GM21576 (cell line): Measurements from ENCODE around the gene OR2T29.
"Not testable (repeated sequence)": the region's sequence is repeated elsewhere in the genome, so short reads cannot be mapped to it uniquely, and the experiment has no call there.

Experiments used
- ATAC-seq: cut with Tn5 transposase; IDR thresholded peaks from one replicate; pipeline ENCODE4 v1.9.1; 2021; ENCODE audit warnings: mild to moderate bottlenecking, moderate library complexity; ENCODE audit not compliant: unreplicated experiment

Gene OR2T29

GRCh38 chr1:248521856-248522255 is 40.7 kb downstream of the OR2T29 start:
- ATAC-seq = no peak

- not testable (repeated sequence) for ATAC-seq
Observed at GRCh38 chr1:248510217-248510616, 52.4 kb downstream of the OR2T29 start.

GRCh38 chr1:248507773-248508172 is 54.8 kb downstream of the OR2T29 start, which contains the start of gene OR2G6:
Gene OR2G6 (plus strand): TSS chr1:248508073. CDS start chr1:248521647, 13,574 bp downstream.
- not testable (repeated sequence) for ATAC-seq
